IPS-11a (cell line): ENCODE results near the gene COLEC11.

Source experiments
- H3K4me3 ChIP-seq: one replicate; pipeline ENCODE4 v1.5.1; 2013; ENCODE audit warnings: low read depth, low read length, control low read depth

The COLEC11 gene

GRCh38 chr2:3584608-3585260, 10.2 kb upstream of the COLEC11 start:
- no peak overlapping the region for H3K4me3 ChIP-seq

- no peak overlapping the region for H3K4me3 ChIP-seq
Observed at GRCh38 chr2:3585261-3586109, 9.4 kb upstream of the COLEC11 start.

- H3K4me3 ChIP-seq, result no peak overlapping the region
Observed at GRCh38 chr2:3586220-3586619, 8.7 kb upstream of the COLEC11 start.

- no peak overlapping the region for H3K4me3 ChIP-seq
Observed at GRCh38 chr2:3587021-3587420, 7.9 kb upstream of the COLEC11 start.

GRCh38 chr2:3587432-3587831, 7.5 kb upstream of the COLEC11 start:
- no peak overlapping the region for H3K4me3 ChIP-seq

- H3K4me3 ChIP-seq, result no peak overlapping the region
Observed at GRCh38 chr2:3588084-3588483, 6.8 kb upstream of the COLEC11 start.

GRCh38 chr2:3589086-3589485, 5.8 kb upstream of the COLEC11 start:
- H3K4me3 ChIP-seq, result no peak overlapping the region

GRCh38 chr2:3595404-3595803, 492 bp downstream of the COLEC11 start:
- H3K4me3 ChIP-seq, result no peak overlapping the region

GRCh38 chr2:3595985-3596384, 1.1 kb downstream of the COLEC11 start:
- no peak overlapping the region for H3K4me3 ChIP-seq

- no peak overlapping the region for H3K4me3 ChIP-seq
Observed at GRCh38 chr2:3596901-3597417, 2.0 kb downstream of the COLEC11 start.

GRCh38 chr2:3597567-3597966, 2.7 kb downstream of the COLEC11 start:
- H3K4me3 ChIP-seq, result no peak overlapping the region

- no peak overlapping the region for H3K4me3 ChIP-seq
Observed at GRCh38 chr2:3598197-3598910, 3.4 kb downstream of the COLEC11 start.

- no peak overlapping the region for H3K4me3 ChIP-seq
Observed at GRCh38 chr2:3598912-3599854, 4.3 kb downstream of the COLEC11 start.

- no peak overlapping the region for H3K4me3 ChIP-seq
Observed at GRCh38 chr2:3600256-3600855, 5.4 kb downstream of the COLEC11 start.

GRCh38 chr2:3601561-3602271, 6.8 kb downstream of the COLEC11 start:
- no peak overlapping the region for H3K4me3 ChIP-seq

- no peak overlapping the region for H3K4me3 ChIP-seq
Observed at GRCh38 chr2:3602553-3603339, 7.8 kb downstream of the COLEC11 start.

- no peak overlapping the region for H3K4me3 ChIP-seq
Observed at GRCh38 chr2:3603536-3604206, 8.8 kb downstream of the COLEC11 start.
